Ectodermal cell (in vitro differentiated cells): ENCODE results near the gene NT5DC4.
A peak's percentile ranks its signal among the peaks of the same experiment; 100 is the strongest.

Experiments used
- H3K27ac ChIP-seq: 2 replicates; pipeline ENCODE4 v1.7.0; 2013; ENCODE audit warnings: mild to moderate bottlenecking, low read depth, low read length; ENCODE audit not compliant: insufficient read depth, poor library complexity, severe bottlenecking
- H3K27me3 ChIP-seq: 2 replicates; pipeline ENCODE4 v1.7.0; 2013; ENCODE audit warnings: mild to moderate bottlenecking, low read length; ENCODE audit not compliant: insufficient read depth, control insufficient read depth, poor library complexity, severe bottlenecking
- H3K36me3 ChIP-seq: one replicate; pipeline ENCODE4 v1.7.0; 2013; ENCODE audit warnings: low read length; ENCODE audit not compliant: control insufficient read depth, insufficient read depth
- H3K4me1 ChIP-seq: one replicate; pipeline ENCODE4 v1.7.0; 2013; ENCODE audit warnings: low read length; ENCODE audit not compliant: control insufficient read depth, insufficient read depth
- H3K4me3 ChIP-seq: 2 replicates; pipeline ENCODE4 v1.7.0; 2013; ENCODE audit warnings: low read depth, low read length, control low read depth; ENCODE audit not compliant: insufficient read depth
- H3K9me3 ChIP-seq: 2 replicates; pipeline ENCODE4 v1.7.0; 2013; ENCODE audit warnings: mild to moderate bottlenecking, low read length, moderate library complexity; ENCODE audit not compliant: control insufficient read depth
- WGBS, 2 experiments: methylation state at CpG; one replicate each; pipeline ENCODE4 v1.1.7; 2013; ENCODE audit warnings: missing lambda C conversion rate in 2 of 2; 5-methylcytosine and 5-hydroxymethylcytosine counted together

NT5DC4 gene

GRCh38 chr2:112782234-112782799 is 61.5 kb downstream of the NT5DC4 start:
- Histone ChIP-seq H3K4me1 (peaks cover 7% of the 10 kb centered on the region), H3K9me3 (no peaks in the 10 kb centered on the region), H3K27ac (no peak overlapping the region), H3K27me3 (no peaks in the 10 kb centered on the region), H3K36me3 (no peaks in the 10 kb centered on the region), H3K4me3 (no peak overlapping the region)
- WGBS, 2 experiments, result 80 to 85% methylated on average over 3 of the region's 3 CpGs

GRCh38 chr2:112783187-112783714 is 62.4 kb downstream of the NT5DC4 start:
- H3K36me3 ChIP-seq, result no peaks in the 10 kb centered on the region
- H3K9me3 ChIP-seq, result no peaks in the 10 kb centered on the region
- H3K4me3 ChIP-seq, result no peak overlapping the region
- H3K27me3 ChIP-seq, result no peaks in the 10 kb centered on the region
- H3K27ac ChIP-seq, result no peak overlapping the region
- 93 to 95% methylated on average over 2 to 3 of the region's 3 CpGs for WGBS, 2 experiments
- H3K4me1 ChIP-seq, result peaks cover 7% of the 10 kb centered on the region

- Histone ChIP-seq H3K9me3 (no peaks in the 10 kb centered on the region), H3K27me3 (no peaks in the 10 kb centered on the region), H3K4me1 (peaks cover 7% of the 10 kb centered on the region), H3K4me3 (peak within 1 kb of the TSS; percentile 11), H3K36me3 (no peaks in the 10 kb centered on the region), H3K27ac (no peak within 1 kb of the TSS)
- 23 to 25% methylated on average over 13 of the region's 13 CpGs for WGBS, 2 experiments
These were observed 63.7 kb downstream of the NT5DC4 start, which contains the start of gene IL1A for GRCh38 chr2:112784199-112785189. IL1A (minus strand) TSS chr2:112784493; CDS start chr2:112783770, 723 bp downstream.

GRCh38 chr2:112787294-112787693 is 66.5 kb downstream of the NT5DC4 start:
- WGBS, 2 experiments, result 86 to 93% methylated on average over 2 of the region's 3 CpGs
- peaks cover 7% of the 10 kb centered on the region for H3K4me1 ChIP-seq

GRCh38 chr2:112787729-112788393 is 67.0 kb downstream of the NT5DC4 start:
- Histone ChIP-seq H3K9me3 (no peaks in the 10 kb centered on the region), H3K27ac (no peak overlapping the region), H3K36me3 (no peaks in the 10 kb centered on the region), H3K4me3 (no peak overlapping the region), H3K27me3 (no peaks in the 10 kb centered on the region), H3K4me1 (peaks cover 7% of the 10 kb centered on the region)
- 95 to 99% methylated on average over 3 to 4 of the region's 4 CpGs for WGBS, 2 experiments

More at GRCh38 chr2:112787294-112787693, 66.5 kb downstream of the NT5DC4 start:
- Histone ChIP-seq H3K4me3 (no peak overlapping the region), H3K27me3 (no peaks in the 10 kb centered on the region), H3K36me3 (no peaks in the 10 kb centered on the region), H3K27ac (no peak overlapping the region), H3K9me3 (no peaks in the 10 kb centered on the region)

- Histone ChIP-seq H3K36me3 (no peaks in the 10 kb centered on the region), H3K27me3 (no peaks in the 10 kb centered on the region), H3K9me3 (no peaks in the 10 kb centered on the region), H3K4me3 (no peak overlapping the region), H3K27ac (no peak overlapping the region), H3K4me1 (peaks cover 7% of the 10 kb centered on the region)
- WGBS, 2 experiments, result 91 to 97% methylated on average over 2 to 3 of the region's 3 CpGs
These were observed 67.8 kb downstream of the NT5DC4 start for GRCh38 chr2:112788653-112789052.
